ENCODE results near the gene HSPA6. TPM values are rescaled to one million over a fixed set of nuclear protein-coding genes. Genes with fewer than 3 reads are reported as not detected.
"Not testable (repeated sequence)": the region's sequence is repeated elsewhere in the genome, so short reads cannot be mapped to it uniquely, and the experiment has no call there.

The HSPA6 gene
- total and polyA plus RNA-seq, 4 donors: 0.44 to 3.1 (median 1.5) TPM

GRCh38 chr1:161530671-161531641, 6.6 kb downstream of the HSPA6 start:
- not testable (repeated sequence) for H3K27me3 ChIP-seq (ENCODE audit: control insufficient read depth in 4 of 4, insufficient read depth in 4 of 4, low read length in 3 of 4); H3K9me3 ChIP-seq (ENCODE audit: control insufficient read depth in 4 of 4, low read length in 3 of 4); H3K36me3 ChIP-seq (ENCODE audit: control insufficient read depth in 4 of 4, insufficient read depth in 3 of 4, low read depth in 1 of 4, low read length in 3 of 4); H3K4me1 ChIP-seq (ENCODE audit: control insufficient read depth in 4 of 4, insufficient read depth in 4 of 4, low read length in 3 of 4)
- H3K27ac ChIP-seq (ENCODE audit: low read depth in 1 of 2, low read length in 2 of 2): peak overlapping the region; percentile 64 to 81
- peak overlapping the region; percentile 64 to 81 for H3K9ac ChIP-seq (ENCODE audit: low read depth in 1 of 2, low read length in 2 of 2)
- H3K4me3 ChIP-seq (ENCODE audit: low read depth in 1 of 3, low read length in 3 of 3): peak overlapping the region; percentile 36 to 64 (median 47)
- peak; percentile 89 for DNase-seq (ENCODE audit: low spot score)
- TF ChIP-seq RXRA (IDR thresholded peaks at IDR 0.05): peak; percentile 20 to 25
- TF ChIP-seq HNF4A (conservative IDR thresholded peaks at IDR 0.05): peak; percentile 12 to 13
- TF ChIP-seq GABPA (IDR thresholded peaks at IDR 0.05 in 1 of 2, conservative IDR thresholded peaks at IDR 0.05 in 1 of 2): peak in 1 of 2 donors; percentile 82
- peak; percentile 18 for TF ChIP-seq SP1 (IDR thresholded peaks at IDR 0.05)
- TF ChIP-seq, protein P1, sequence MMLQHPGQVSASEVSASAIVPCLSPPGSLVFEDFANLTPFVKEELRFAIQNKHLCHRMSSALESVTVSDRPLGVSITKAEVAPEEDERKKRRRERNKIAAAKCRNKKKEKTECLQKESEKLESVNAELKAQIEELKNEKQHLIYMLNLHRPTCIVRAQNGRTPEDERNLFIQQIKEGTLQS (IDR thresholded peaks at IDR 0.05): peak; percentile 99
- peak; percentile 41 for TF ChIP-seq YY1 (IDR thresholded peaks at IDR 0.05)
- TF ChIP-seq RAD21 (IDR thresholded peaks at IDR 0.05): peak in 1 of 2 donors; percentile 23
- WGBS: 3% methylated on average over 52 of the region's 56 CpGs

DNA sequence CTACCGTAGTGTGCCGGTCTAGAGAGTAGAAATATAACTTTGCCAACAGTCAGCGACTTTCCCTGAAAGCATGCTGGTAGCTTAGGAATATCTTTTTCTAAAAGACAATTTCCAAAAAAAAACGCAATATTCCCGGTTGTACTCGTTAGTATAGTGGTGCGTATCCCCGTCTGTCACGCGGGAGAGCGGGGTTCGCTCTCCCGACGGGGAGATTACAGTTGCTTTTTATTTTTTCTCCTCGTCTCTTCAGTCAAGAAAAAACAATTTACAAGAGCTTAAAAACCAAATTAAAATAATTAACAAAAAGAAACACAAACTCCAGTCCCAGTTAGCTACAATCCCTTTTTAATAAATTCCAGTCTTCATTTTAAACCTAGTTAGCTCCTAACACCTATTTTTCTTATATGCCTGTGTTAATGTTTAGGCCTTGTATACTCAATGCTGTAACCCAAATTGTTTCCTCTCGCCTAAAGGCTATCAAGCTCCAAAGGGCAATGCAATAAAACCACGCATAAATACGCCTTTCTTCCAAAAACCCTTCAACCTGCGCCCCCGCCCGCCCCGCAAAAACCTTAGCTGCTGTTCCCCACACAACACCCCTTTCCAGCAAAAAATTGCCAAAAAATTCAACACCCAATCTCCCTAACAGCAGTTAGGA, 7.8 kb downstream of the HSPA6 start:
- Histone ChIP-seq H3K9ac (ENCODE audit: low read depth in 1 of 2, low read length in 2 of 2) (no peak overlapping the region), H3K4me3 (ENCODE audit: low read depth in 1 of 3, low read length in 3 of 3) (no peak overlapping the region), H3K36me3 (ENCODE audit: control insufficient read depth in 4 of 4, insufficient read depth in 3 of 4, low read depth in 1 of 4, low read length in 3 of 4) (no peaks in the 10 kb centered on the region), H3K27me3 (ENCODE audit: control insufficient read depth in 4 of 4, insufficient read depth in 4 of 4, low read length in 3 of 4) (no peaks in the 10 kb centered on the region), H3K9me3 (ENCODE audit: control insufficient read depth in 4 of 4, low read length in 3 of 4) (no peaks in the 10 kb centered on the region), H3K27ac (ENCODE audit: low read depth in 1 of 2, low read length in 2 of 2) (peak overlapping the region in 1 of 2 donors; percentile 17), H3K4me1 (ENCODE audit: control insufficient read depth in 4 of 4, insufficient read depth in 4 of 4, low read length in 3 of 4) (peaks cover 0 to 2% (median 0%) of the 10 kb centered on the region in 4 donors)
- no peak for DNase-seq (ENCODE audit: low spot score)
- no peak for TF ChIP-seq FOXA1 (IDR thresholded peaks at IDR 0.05)
- TF ChIP-seq GABPA (IDR thresholded peaks at IDR 0.05 in 1 of 2, conservative IDR thresholded peaks at IDR 0.05 in 1 of 2): no peak
- no peak for TF ChIP-seq TAF1 (conservative IDR thresholded peaks at IDR 0.05)
- TF ChIP-seq JUND (IDR thresholded peaks at IDR 0.05): no peak
- TF ChIP-seq EGR1 (IDR thresholded peaks at IDR 0.05; ENCODE audit: low read depth in 2 of 2): no peak
- TF ChIP-seq REST (IDR thresholded peaks at IDR 0.05): no peak
- no peak for TF ChIP-seq FOXA2 (IDR thresholded peaks at IDR 0.05)
- TF ChIP-seq, protein P1 (IDR thresholded peaks at IDR 0.05): no peak
- 84% methylated on average over 22 of the region's 22 CpGs for WGBS

- H3K4me1 ChIP-seq (ENCODE audit: control insufficient read depth in 4 of 4, insufficient read depth in 4 of 4, low read length in 3 of 4); H3K36me3 ChIP-seq (ENCODE audit: control insufficient read depth in 4 of 4, insufficient read depth in 3 of 4, low read depth in 1 of 4, low read length in 3 of 4); H3K27me3 ChIP-seq (ENCODE audit: control insufficient read depth in 4 of 4, insufficient read depth in 4 of 4, low read length in 3 of 4); DNase-seq (ENCODE audit: low spot score); H3K9ac ChIP-seq (ENCODE audit: low read depth in 1 of 2, low read length in 2 of 2); H3K4me3 ChIP-seq (ENCODE audit: low read depth in 1 of 3, low read length in 3 of 3); H3K9me3 ChIP-seq (ENCODE audit: control insufficient read depth in 4 of 4, low read length in 3 of 4): not testable (repeated sequence)
- WGBS: 65% methylated on average over 16 of the region's 16 CpGs
- H3K27ac ChIP-seq (ENCODE audit: low read depth in 1 of 2, low read length in 2 of 2): peak overlapping the region; percentile 17 to 25
Observed at GRCh38 chr1:161532644-161533567, 8.6 kb downstream of the HSPA6 start.

- not testable (repeated sequence) for H3K9me3 ChIP-seq (ENCODE audit: control insufficient read depth in 4 of 4, low read length in 3 of 4); H3K27me3 ChIP-seq (ENCODE audit: control insufficient read depth in 4 of 4, insufficient read depth in 4 of 4, low read length in 3 of 4); H3K9ac ChIP-seq (ENCODE audit: low read depth in 1 of 2, low read length in 2 of 2); H3K36me3 ChIP-seq (ENCODE audit: control insufficient read depth in 4 of 4, insufficient read depth in 3 of 4, low read depth in 1 of 4, low read length in 3 of 4); H3K4me3 ChIP-seq (ENCODE audit: low read depth in 1 of 3, low read length in 3 of 3); DNase-seq (ENCODE audit: low spot score); H3K4me1 ChIP-seq (ENCODE audit: control insufficient read depth in 4 of 4, insufficient read depth in 4 of 4, low read length in 3 of 4); H3K27ac ChIP-seq (ENCODE audit: low read depth in 1 of 2, low read length in 2 of 2)
- 86% methylated on average over 7 of the region's 7 CpGs for WGBS
Observed at GRCh38 chr1:161537068-161537669, 12.8 kb downstream of the HSPA6 start.

Measured in liver (tissue), 9 donors.